BLaER1 (cell line): Measurements from ENCODE around the gene AKR7A2.
A peak's percentile ranks its signal among the peaks of the same experiment; 100 is the strongest.
"Not testable (repeated sequence)": the region's sequence is repeated elsewhere in the genome, so short reads cannot be mapped to it uniquely, and the experiment has no call there.

Source experiments
- H3K27ac ChIP-seq: shearing (Covaris generic); formaldehyde crosslinking; 2 replicates; pipeline ENCODE4 v1.8.1; 2022
- H3K27me3 ChIP-seq: shearing (Covaris generic); formaldehyde crosslinking; 2 replicates; pipeline ENCODE4 v1.8.1; 2022
- H3K36me3 ChIP-seq: shearing (Covaris generic); formaldehyde crosslinking; 2 replicates; pipeline ENCODE4 v1.8.1; 2022
- H3K4me1 ChIP-seq: shearing (Covaris generic); formaldehyde crosslinking; 2 replicates; pipeline ENCODE4 v1.8.1; 2022
- H3K4me2 ChIP-seq: shearing (Covaris generic); formaldehyde crosslinking; 2 replicates; pipeline ENCODE4 v1.8.1; 2022
- H3K4me3 ChIP-seq: shearing (Covaris generic); formaldehyde crosslinking; 2 replicates; pipeline ENCODE4 v1.8.1; 2022
- H3K9ac ChIP-seq: shearing (Covaris generic); formaldehyde crosslinking; 2 replicates; pipeline ENCODE4 v1.8.1; 2022
- H3K9me3 ChIP-seq: shearing (Covaris generic); formaldehyde crosslinking; 2 replicates; pipeline ENCODE4 v1.8.1; 2022
- H4K20me1 ChIP-seq: shearing (Covaris generic); formaldehyde crosslinking; 2 replicates; pipeline ENCODE4 v1.8.1; 2022
- Cebpa-rat ChIP-seq: shearing (Covaris generic); IDR thresholded peaks from 2 replicates; pipeline ENCODE4 v1.8.1; 2022

Gene AKR7A2

GRCh38 chr1:19309123-19309813, 2.7 kb downstream of the AKR7A2 start:
- TF ChIP-seq Cebpa-rat: no peak
- Histone ChIP-seq H3K27ac (no peak overlapping the region), H3K36me3 (peaks cover 50% of the 10 kb centered on the region)

GRCh38 chr1:19308509-19308907, 3.4 kb downstream of the AKR7A2 start:
- no peak for TF ChIP-seq Cebpa-rat
- Histone ChIP-seq H3K4me1 (peaks cover 38% of the 10 kb centered on the region), H3K4me2 (no peak overlapping the region), H4K20me1 (peaks cover 26% of the 10 kb centered on the region), H3K4me3 (no peak overlapping the region), H3K9me3 (no peaks in the 10 kb centered on the region), H3K36me3 (peaks cover 58% of the 10 kb centered on the region), H3K9ac (no peak overlapping the region), H3K27me3 (no peaks in the 10 kb centered on the region), H3K27ac (no peak overlapping the region)

More at GRCh38 chr1:19309123-19309813, 2.7 kb downstream of the AKR7A2 start:
- H3K27me3 ChIP-seq: no peaks in the 10 kb centered on the region
- no peak overlapping the region for H3K4me2 ChIP-seq
- no peaks in the 10 kb centered on the region for H3K9me3 ChIP-seq
- H3K4me1 ChIP-seq: peaks cover 45% of the 10 kb centered on the region
- H4K20me1 ChIP-seq: peaks cover 32% of the 10 kb centered on the region
- H3K9ac ChIP-seq: no peak overlapping the region
- H3K4me3 ChIP-seq: no peak overlapping the region

GRCh38 chr1:19307794-19308508, 4.0 kb downstream of the AKR7A2 start:
- no peak overlapping the region for H3K27ac ChIP-seq
- peaks cover 26% of the 10 kb centered on the region for H4K20me1 ChIP-seq
- H3K4me3 ChIP-seq: no peak overlapping the region
- H3K27me3 ChIP-seq: no peaks in the 10 kb centered on the region
- H3K9me3 ChIP-seq: no peaks in the 10 kb centered on the region
- peaks cover 64% of the 10 kb centered on the region for H3K36me3 ChIP-seq
- no peak overlapping the region for H3K4me2 ChIP-seq
- TF ChIP-seq Cebpa-rat: no peak
- no peak overlapping the region for H3K9ac ChIP-seq
- H3K4me1 ChIP-seq: peaks cover 32% of the 10 kb centered on the region

DNA sequence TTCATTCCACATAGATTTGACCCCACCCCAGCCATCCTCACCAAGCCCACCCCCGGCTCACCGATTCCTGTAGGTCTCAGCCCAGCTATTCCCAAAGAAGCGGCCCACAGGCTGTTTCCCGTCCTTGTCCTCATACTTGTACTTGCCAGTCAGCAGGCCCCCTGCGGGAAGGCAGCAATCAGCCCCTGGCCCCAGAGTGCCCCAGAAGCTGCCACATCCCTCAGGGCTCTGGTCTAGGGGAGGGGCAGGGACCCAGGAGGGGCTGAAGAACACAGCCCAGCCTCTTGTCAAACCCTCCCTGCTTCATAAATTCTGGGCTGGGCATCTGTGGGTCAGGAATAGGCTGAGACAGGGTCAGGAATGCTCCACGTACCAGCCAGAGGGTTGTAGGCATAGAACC, 5.0 kb downstream of the AKR7A2 start:
- H3K4me2 ChIP-seq: no peak overlapping the region
- no peaks in the 10 kb centered on the region for H3K9me3 ChIP-seq
- no peak for TF ChIP-seq Cebpa-rat
- no peak overlapping the region for H3K9ac ChIP-seq
- peaks cover 26% of the 10 kb centered on the region for H3K4me1 ChIP-seq
- H3K4me3 ChIP-seq: no peak overlapping the region
- H4K20me1 ChIP-seq: peaks cover 26% of the 10 kb centered on the region
- no peak overlapping the region for H3K27ac ChIP-seq
- H3K36me3 ChIP-seq: peaks cover 72% of the 10 kb centered on the region
- no peaks in the 10 kb centered on the region for H3K27me3 ChIP-seq

GRCh38 chr1:19305880-19306279, 6.1 kb downstream of the AKR7A2 start:
- H3K27ac ChIP-seq: no peak overlapping the region
- TF ChIP-seq Cebpa-rat: no peak
- no peaks in the 10 kb centered on the region for H3K27me3 ChIP-seq
- no peak overlapping the region for H3K4me2 ChIP-seq
- H3K4me1 ChIP-seq: peaks cover 19% of the 10 kb centered on the region
- H4K20me1 ChIP-seq: peaks cover 21% of the 10 kb centered on the region
- no peak overlapping the region for H3K4me3 ChIP-seq
- H3K36me3 ChIP-seq: peaks cover 79% of the 10 kb centered on the region
- no peaks in the 10 kb centered on the region for H3K9me3 ChIP-seq
- no peak overlapping the region for H3K9ac ChIP-seq

DNA sequence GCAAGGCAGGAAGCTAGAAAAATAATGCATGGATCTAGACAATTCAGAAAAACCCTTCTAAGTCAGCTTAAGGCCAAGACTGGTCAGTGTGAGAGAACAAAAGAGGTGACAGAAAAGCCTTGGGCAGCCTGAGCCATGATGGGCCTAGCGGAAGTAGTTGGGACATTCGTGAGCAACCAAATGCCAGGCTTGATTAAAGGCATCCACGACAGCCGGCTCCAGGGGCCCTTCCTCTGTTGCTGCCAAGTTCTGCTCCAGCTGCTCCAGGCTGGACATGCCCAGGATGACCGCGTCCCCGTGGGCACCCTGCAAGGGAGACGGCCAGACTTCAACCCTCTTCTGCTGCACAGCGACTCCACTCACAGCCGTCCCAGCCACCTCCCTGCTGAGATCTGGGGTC, 7.9 kb downstream of the AKR7A2 start:
- Histone ChIP-seq H4K20me1 (peaks cover 16% of the 10 kb centered on the region), H3K36me3 (peaks cover 76% of the 10 kb centered on the region)
- H3K27ac ChIP-seq, H3K4me2 ChIP-seq, H3K9me3 ChIP-seq, H3K4me3 ChIP-seq, H3K27me3 ChIP-seq, H3K4me1 ChIP-seq, H3K9ac ChIP-seq: not testable (repeated sequence)

DNA sequence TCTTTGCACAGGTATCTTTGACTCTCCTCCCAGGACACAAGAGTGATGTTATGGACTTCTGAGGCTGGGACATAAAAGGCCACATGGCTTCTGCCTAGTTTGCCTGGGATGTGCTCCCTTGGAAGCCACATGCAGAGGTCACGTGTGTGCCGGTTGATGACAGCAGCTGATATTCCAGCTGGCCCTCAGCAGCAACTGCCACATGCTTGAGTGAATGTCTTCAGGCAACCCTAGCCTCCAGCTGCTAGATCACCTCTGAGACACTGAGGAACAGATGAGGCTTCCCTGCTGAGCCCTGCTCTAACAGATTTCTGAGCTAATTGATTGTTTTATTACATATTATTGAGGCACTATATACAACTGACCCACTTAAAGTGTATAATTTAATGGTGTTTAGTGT, 11.7 kb downstream of the AKR7A2 start:
- H3K4me1 ChIP-seq: no peaks in the 10 kb centered on the region
- H3K9ac ChIP-seq: no peak overlapping the region
- TF ChIP-seq Cebpa-rat: no peak
- peaks cover 10% of the 10 kb centered on the region for H3K9me3 ChIP-seq
- no peak overlapping the region for H3K4me2 ChIP-seq
- H3K27ac ChIP-seq: no peak overlapping the region
- no peaks in the 10 kb centered on the region for H4K20me1 ChIP-seq
- H3K36me3 ChIP-seq: peaks cover 49% of the 10 kb centered on the region
- no peak overlapping the region for H3K4me3 ChIP-seq
- H3K27me3 ChIP-seq: no peaks in the 10 kb centered on the region

- Histone ChIP-seq H3K27me3 (no peaks in the 10 kb centered on the region), H3K4me3 (no peak overlapping the region), H3K4me1 (no peaks in the 10 kb centered on the region), H4K20me1 (no peaks in the 10 kb centered on the region), H3K4me2 (no peak overlapping the region), H3K9ac (no peak overlapping the region), H3K9me3 (peaks cover 42% of the 10 kb centered on the region), H3K36me3 (peaks cover 30% of the 10 kb centered on the region), H3K27ac (no peak overlapping the region)
- TF ChIP-seq Cebpa-rat: no peak
Measured at GRCh38 chr1:19294638-19295037, 17.3 kb downstream of the AKR7A2 start.

- peaks cover 10% of the 10 kb centered on the region for H3K4me1 ChIP-seq
- peak overlapping the region; percentile 53; the same call in 1 of the 2 replicates for H3K4me3 ChIP-seq
- no peak overlapping the region for H3K27ac ChIP-seq
- H4K20me1 ChIP-seq: no peaks in the 10 kb centered on the region
- H3K27me3 ChIP-seq: peaks cover 6% of the 10 kb centered on the region; the same call in 1 of the 2 replicates
- H3K4me2 ChIP-seq: peak overlapping the region; percentile 85
- TF ChIP-seq Cebpa-rat: no peak
- 0 out of 2 replicates have a peak overlapping the region, but pooled peaks have one; percentile 29 for H3K9ac ChIP-seq
- H3K36me3 ChIP-seq: peaks cover 9% of the 10 kb centered on the region
- peaks cover 22% of the 10 kb centered on the region for H3K9me3 ChIP-seq
Measured at GRCh38 chr1:19289244-19289643, 22.7 kb downstream of the AKR7A2 start.

- not testable (repeated sequence) for H3K27ac ChIP-seq, H3K36me3 ChIP-seq, H4K20me1 ChIP-seq, H3K27me3 ChIP-seq
- H3K9me3 ChIP-seq: peaks cover 16% of the 10 kb centered on the region
- H3K4me2 ChIP-seq: peak within 1 kb of the TSS; percentile 85
- H3K4me1 ChIP-seq: peaks cover 10% of the 10 kb centered on the region
- H3K4me3 ChIP-seq: peak within 1 kb of the TSS; percentile 53
- 0 out of 2 replicates have a peak within 1 kb of the TSS, but pooled peaks have one; percentile 29 for H3K9ac ChIP-seq
Measured at GRCh38 chr1:19288324-19289241, 23.4 kb downstream of the AKR7A2 start, which contains the start of gene AKR7A3. Gene AKR7A3, minus strand, starts transcription at chr1:19288770. Its CDS starts 61 bp downstream, at chr1:19288709.
